T47D (cell line): ENCODE data around the gene FLCN.

Source experiments
- DNase-seq, 2 experiments: peaks; one replicate each; pipeline versions ENCODE4 v3.0.0 to v3.0.0-alpha.2; 2011 to 2012; ENCODE audit warnings: low read depth in 1 of 2, low spot score in 1 of 2
- JUND ChIP-seq: IDR thresholded peaks from 2 replicates; pipeline ENCODE4 v1.6.1; 2012; ENCODE audit warnings: low read depth
- in situ Hi-C: cut with HindIII; loops from 2 replicates; pipeline ENCODE4 v1.10.0; 2016; ENCODE audit warnings: low sequenced_read_pairs, low pct_unique_long_range_greater_than_20kb

The FLCN gene

DNA sequence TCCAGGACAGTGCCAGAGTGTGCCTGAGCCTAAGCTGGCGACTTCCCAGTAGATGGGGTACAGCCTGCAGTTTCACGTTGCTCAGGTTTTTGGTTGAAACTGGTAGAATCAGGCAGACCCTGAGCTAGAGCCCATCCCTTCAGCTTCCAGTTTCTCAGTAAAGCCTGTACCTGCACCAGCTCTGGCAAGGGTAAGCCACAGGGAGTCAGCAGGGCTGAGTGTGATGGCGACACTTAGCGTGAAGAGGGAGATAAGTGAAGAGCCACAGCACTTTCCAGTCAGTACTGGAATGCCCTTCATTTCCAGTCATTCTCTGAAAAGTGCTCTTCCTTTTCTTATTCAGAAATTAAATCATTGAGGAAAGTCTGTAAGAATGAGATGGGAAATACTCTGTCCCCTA, 53.2 kb downstream of the FLCN start:
- in situ Hi-C loops = no loop called here
- TF ChIP-seq JUND = no peak
- no peak for DNase-seq

DNA sequence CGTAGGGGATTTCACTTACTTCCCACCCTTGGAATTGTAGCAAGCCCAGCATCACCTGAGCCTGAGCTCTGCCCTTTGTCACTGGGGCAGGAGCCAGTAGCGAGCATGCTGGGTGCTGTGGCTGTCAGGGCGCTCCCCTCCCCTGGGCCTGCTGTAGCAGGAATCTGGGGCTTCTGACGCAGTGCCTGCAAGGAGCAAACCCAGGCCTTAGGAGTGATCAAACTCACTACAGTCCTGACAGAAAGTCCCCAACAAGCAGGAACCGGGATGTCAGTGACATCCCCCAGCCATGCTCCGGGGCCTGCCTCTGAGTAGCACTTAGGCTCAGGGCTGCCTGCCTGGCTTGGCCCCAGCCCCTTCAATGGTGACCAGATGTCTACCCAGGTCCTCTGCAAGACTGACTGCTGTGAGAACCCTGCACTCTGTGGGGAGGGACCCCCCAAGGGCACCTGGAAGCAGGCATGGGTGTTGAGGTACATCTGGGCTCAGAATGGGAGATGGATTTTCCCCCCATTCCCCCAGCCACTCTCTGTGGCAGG, 54.3 kb downstream of the FLCN start:
- no peak for TF ChIP-seq JUND
- in situ Hi-C loops = no loop called here

DNA sequence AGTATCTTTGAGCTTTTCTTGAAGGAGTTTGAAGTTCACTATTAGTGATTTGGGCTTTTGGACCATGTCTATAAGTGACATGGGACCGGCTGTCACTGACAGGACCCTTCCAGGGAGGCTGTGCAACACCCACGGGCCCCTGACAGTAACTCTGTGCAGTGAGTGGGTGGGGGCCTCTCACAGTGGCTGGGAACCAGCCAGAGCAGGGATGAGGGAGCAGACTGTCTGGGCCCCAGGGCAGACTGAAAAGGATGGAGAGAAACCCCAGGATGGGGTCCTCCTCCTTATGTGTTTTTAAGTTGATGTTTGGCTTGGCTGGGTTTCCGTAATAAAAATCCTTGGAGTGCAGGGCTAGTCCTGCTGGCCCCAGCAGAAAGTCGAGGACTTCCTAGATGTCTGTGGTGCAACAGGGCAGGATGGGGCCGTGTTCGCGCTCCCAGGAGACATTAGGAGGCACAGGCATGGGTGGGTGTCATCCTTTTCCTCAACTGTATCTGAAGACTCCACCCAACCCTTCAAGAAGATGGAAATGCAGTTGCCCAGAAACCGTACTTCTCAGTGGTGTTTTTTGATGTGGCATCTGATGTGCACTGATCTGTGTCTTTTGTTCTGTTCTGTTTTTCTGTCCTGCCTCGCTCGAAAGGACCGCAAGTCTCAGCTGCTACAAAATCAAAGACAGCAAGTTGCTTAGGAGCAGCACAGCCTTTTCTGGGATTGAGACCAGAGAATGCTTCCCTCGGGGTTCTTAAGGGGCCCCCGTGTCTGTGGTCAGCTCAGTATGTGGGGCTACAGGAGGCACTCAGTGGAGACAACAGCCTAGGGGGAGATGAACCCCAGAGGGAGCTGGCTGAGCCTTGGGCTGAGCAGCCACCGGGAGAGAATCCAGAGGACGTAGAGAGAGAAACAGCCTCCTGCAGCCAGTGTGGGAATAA, 55.0 kb downstream of the FLCN start:
- in situ Hi-C loops = no loop called here
- DNase-seq = no peak
- no peak for TF ChIP-seq JUND

More for the DNA sequence above, 54.3 kb downstream of the FLCN start:
- no peak for DNase-seq

DNA sequence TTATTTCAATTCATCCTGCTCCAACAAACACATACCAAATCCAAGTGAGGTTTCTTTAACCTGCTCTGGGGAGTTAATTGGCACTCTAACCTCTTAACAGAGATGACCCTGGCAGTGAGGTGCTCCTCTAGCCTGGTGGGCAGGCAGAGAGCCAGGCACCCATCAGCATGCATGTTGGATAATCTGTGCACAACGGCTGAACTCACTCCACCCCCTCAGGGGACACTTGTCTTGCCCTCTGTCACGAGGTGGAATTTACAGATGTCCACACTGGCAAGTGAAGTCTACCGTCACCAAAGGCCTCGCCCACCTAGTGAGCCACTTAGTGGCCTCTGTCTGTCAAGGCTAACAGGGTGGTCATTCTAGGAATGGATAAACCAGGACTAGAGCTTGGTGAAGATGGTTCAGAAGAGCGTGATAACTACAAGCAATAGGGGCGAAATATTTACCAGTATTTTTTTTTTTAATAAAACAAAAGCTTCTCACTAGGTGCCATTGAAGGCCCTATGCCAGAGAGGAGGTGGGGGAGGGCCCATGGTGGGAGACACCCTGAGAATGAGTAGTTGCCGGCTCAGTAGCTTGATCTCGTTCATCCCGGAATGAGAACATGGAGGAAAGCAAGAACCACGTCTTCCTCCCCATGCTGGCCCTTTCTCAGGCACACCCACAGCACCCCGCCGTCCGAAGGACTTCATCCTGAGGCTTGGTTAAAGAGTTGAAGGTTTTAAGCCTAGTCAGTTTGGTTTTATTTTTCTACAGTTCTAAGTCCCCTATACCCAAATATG, 56.0 kb downstream of the FLCN start:
- no peak for TF ChIP-seq JUND
- no peak for DNase-seq
- in situ Hi-C loops = no loop called here

DNA sequence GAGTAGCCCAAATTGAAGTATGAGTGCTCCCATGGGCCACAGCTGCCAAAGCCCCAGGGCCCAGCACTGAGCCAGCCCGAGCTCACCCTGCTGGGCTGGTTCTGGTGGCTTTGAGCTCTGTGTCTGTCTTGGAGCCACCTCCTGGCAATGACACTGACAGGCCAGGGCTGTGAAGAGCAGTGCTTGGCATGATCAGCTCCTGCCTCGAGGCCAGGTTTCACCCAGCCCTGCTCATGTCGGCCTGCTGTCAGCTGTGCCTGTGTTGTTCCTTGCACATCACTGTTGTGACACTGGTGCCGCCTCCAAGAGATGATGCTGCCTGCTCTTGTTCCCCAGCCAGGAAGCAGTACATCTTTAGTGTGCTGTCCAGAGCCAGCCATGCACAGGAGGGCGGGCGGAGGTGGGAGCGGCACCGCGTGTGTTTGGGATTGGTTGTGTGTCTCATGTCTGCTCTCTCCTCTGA, 56.8 kb downstream of the FLCN start:
- peak; percentile 58 to 64 for DNase-seq
- TF ChIP-seq JUND = no peak
- in situ Hi-C loops = no loop called here

DNA sequence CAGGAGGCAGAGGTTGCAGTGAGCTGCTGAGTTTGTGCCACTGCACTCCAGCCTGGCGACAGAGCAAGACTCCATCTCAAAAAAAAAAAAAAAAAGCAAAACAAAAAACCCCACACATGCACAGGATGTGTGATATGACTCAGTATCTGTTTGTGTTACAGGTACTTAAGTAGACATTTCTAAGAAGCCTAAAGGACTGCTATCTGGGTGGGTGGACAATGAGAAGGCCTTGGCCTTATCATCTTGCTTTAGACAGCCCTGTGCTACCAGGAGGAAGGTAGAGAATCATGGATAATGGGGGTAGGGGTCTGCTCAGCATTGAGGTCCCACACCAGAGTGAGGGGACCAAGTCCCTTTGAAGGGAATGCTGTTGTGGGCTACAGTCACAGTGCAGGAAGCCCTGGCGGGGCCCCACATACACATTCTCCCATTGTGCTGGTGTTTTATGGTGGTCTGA, 57.6 kb downstream of the FLCN start:
- DNase-seq = no peak
- TF ChIP-seq JUND = no peak
- in situ Hi-C loops = no loop called here

DNA sequence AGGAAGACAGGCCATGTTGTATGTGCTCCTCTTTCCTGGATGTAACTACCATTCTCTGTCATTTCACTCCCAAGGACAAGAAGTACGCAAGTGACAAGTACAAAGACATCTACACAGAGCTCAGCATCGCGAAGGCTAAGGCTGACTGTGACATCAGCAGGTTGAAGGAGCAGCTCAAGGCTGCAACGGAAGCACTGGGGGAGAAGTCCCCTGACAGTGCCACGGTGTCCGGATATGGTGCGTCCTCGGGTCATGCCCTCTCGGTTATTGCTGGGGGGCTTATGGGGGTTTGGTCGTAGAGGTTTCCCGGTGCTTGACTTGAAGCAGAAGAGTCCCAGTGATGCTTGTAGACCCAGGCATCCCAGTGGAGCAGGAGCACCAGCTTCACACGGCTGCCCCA, 59.8 kb downstream of the FLCN start:
- TF ChIP-seq JUND = no peak
- DNase-seq = no peak
- in situ Hi-C loops = no loop called here

DNA sequence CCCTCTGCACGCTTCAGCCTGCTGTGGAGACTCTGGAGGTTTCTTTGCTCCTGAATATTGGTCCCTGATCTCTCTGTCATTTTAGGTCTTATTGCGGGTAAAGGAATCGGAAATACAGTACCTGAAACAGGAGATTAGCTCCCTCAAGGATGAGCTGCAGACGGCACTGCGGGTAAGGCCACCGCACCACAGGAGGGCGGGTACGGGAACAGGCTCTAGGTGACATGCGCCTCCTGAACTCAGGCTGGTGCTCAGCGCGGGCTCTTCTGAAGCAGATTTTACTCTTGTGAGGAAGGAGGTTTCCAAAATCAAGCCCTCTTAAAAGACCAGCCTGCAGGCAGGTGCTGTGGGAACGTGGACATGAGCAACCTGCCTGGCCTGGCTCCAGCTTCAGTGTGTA, 60.6 kb downstream of the FLCN start:
- in situ Hi-C loops = no loop called here
- no peak for TF ChIP-seq JUND
- DNase-seq = no peak

DNA sequence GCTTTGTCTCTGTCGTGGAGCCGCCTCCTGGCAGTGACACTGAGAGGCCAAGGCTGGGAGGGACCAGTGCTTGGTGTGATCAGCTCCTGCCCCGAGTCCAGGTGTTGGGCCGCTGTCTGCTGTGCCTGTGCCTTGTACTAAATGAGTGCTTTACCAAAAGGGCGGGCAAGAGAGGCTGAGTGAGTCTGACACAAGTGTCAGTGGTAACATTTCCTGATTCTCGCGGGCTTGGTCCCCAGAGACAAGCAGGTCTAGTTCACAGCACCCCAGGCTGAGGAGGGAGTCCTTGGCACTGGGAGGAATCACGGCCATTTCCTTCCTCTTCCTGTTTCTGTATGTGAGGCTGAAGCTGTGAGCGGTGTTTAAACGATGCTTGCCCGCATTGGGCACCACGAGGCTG, 61.1 kb downstream of the FLCN start:
- TF ChIP-seq JUND = no peak
- no peak for DNase-seq
- in situ Hi-C loops = no loop called here

DNA sequence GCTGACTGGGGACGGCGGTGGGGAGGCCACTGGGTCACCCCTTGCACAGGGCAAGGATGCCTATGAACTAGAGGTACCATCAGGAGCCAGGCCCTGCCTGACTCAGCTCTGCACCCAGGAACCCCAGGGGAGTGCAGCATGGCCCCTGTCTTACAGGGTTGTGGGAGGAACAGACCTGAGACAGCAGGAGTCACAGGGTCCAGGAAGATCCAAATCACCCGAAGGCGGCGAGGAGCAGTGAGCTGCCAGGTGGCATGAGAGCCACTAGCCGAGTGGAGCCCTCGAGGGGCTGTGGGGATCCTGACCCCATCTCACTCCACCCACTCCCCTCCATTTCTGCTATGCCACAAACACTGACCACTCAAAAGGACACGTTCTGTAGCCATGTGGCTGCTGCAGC, 61.6 kb downstream of the FLCN start:
- in situ Hi-C loops = no loop called here
- DNase-seq = no peak
- no peak for TF ChIP-seq JUND

DNA sequence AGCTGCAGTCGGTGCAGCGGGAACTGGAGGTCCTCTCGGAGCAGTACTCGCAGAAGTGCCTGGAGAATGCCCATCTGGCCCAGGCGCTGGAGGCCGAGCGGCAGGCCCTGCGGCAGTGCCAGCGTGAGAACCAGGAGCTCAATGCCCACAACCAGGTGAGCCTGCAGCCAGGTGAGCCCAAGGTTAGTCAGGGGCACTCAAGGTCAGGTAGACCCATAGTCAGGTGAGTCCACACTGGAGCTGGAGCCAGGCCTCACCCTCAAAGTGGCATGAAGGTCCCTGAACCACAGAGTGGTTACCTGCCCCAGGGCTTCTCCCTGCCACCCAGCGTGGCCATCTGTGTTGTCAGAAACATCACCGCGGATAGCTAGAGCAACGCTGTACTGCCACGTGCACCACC, 63.0 kb downstream of the FLCN start:
- TF ChIP-seq JUND = no peak
- no peak for DNase-seq
- in situ Hi-C loops = no loop called here

DNA sequence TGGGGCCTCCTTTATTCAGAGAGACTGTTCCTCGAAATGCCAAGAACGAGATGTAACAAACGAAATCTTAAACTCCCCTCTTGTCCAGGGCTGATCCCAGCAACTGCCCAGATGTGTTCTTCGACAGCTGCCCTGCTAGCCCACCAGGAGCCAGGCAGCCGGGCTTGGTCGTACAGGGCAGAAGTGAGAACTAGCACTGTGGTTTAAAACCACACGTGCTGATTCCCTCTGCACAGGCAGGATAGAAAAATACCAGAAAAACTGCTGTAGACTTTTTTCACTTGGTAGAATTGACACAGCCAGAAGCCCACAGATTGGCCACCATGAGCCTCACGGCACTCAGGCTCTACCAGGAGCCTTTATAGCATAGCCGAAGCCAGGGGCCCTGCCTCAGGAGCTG, 64.0 kb downstream of the FLCN start:
- in situ Hi-C loops = no loop called here
- no peak for DNase-seq
- no peak for TF ChIP-seq JUND
